ENCODE results near the gene FAM3C.
"Not testable (repeated sequence)": the region's sequence is repeated elsewhere in the genome, so short reads cannot be mapped to it uniquely, and the experiment has no call there.

The FAM3C gene

GRCh38 chr7:121433775-121434174 is 37.7 kb upstream of the FAM3C start:
- H3K4me2 ChIP-seq (ENCODE audit: low read length, poor library complexity, severe bottlenecking): no peak overlapping the region
- H2BK15ac ChIP-seq (ENCODE audit: low read depth, poor library complexity, severe bottlenecking): no peak overlapping the region
- H3K4me3 ChIP-seq (ENCODE audit: insufficient read depth in 1 of 2, low read depth in 1 of 2, low read length in 2 of 2): no peak overlapping the region
- H3K9ac ChIP-seq (ENCODE audit: low read length): no peak overlapping the region
- 88% methylated on average over 2 of the region's 2 CpGs for WGBS
- H3K9me3 ChIP-seq (ENCODE audit: control insufficient read depth, low read length): no peaks in the 10 kb centered on the region
- H3K4ac ChIP-seq (ENCODE audit: low read depth in 1 of 2, low read length in 2 of 2): no peak overlapping the region
- no peak overlapping the region for H2AK5ac ChIP-seq (ENCODE audit: low read length, severe bottlenecking)
- H3K4me1 ChIP-seq (ENCODE audit: control insufficient read depth, insufficient read depth, low read depth, low read length): no peaks in the 10 kb centered on the region
- no peak for DNase-seq
- no peak overlapping the region for H3K14ac ChIP-seq (ENCODE audit: low read length in 2 of 2)
- no peaks in the 10 kb centered on the region for H3K27me3 ChIP-seq (ENCODE audit: control insufficient read depth in 1 of 2, insufficient read depth in 1 of 2, low read length in 2 of 2)
- H2BK120ac ChIP-seq (ENCODE audit: low read depth, low read length): no peak overlapping the region
- H3K27ac ChIP-seq (ENCODE audit: low read length, poor library complexity, severe bottlenecking): no peak overlapping the region
- no peak overlapping the region for H4K8ac ChIP-seq (ENCODE audit: low read length)
- no peaks in the 10 kb centered on the region for H3K36me3 ChIP-seq (ENCODE audit: control insufficient read depth in 1 of 2, insufficient read depth in 2 of 2, low read depth in 1 of 2, low read length in 2 of 2)
- H2BK12ac ChIP-seq (ENCODE audit: low read length in 2 of 2): no peak overlapping the region
- H2AFZ ChIP-seq (ENCODE audit: low read depth, low read length): no peak overlapping the region
- no peak overlapping the region for H4K91ac ChIP-seq (ENCODE audit: low read length)
- H3K18ac ChIP-seq (ENCODE audit: low read depth in 1 of 2, low read length in 2 of 2): no peak overlapping the region
- no peaks in the 10 kb centered on the region for H3K79me1 ChIP-seq (replicated peaks; ENCODE audit: low read length, poor library complexity, severe bottlenecking)
- H2BK5ac ChIP-seq (ENCODE audit: low read depth, low read length, poor library complexity, severe bottlenecking): no peak overlapping the region
- H3K23ac ChIP-seq (ENCODE audit: low read length in 2 of 2): no peak overlapping the region

GRCh38 chr7:121432486-121432885 is 36.4 kb upstream of the FAM3C start:
- H2BK12ac ChIP-seq (ENCODE audit: low read length in 2 of 2); H3K4me3 ChIP-seq (ENCODE audit: insufficient read depth in 1 of 2, low read depth in 1 of 2, low read length in 2 of 2): not testable (repeated sequence)
- 83% methylated on average over 2 of the region's 4 CpGs for WGBS

GRCh38 chr7:121431996-121432395 is 35.9 kb upstream of the FAM3C start:
- no peak overlapping the region for H2BK120ac ChIP-seq (ENCODE audit: low read depth, low read length)
- no peak overlapping the region for H3K4ac ChIP-seq (ENCODE audit: low read depth in 1 of 2, low read length in 2 of 2)
- no peak overlapping the region for H4K8ac ChIP-seq (ENCODE audit: low read length)
- H3K18ac ChIP-seq (ENCODE audit: low read depth in 1 of 2, low read length in 2 of 2): no peak overlapping the region
- no peak overlapping the region for H3K23ac ChIP-seq (ENCODE audit: low read length in 2 of 2)
- no peaks in the 10 kb centered on the region for H3K27me3 ChIP-seq (ENCODE audit: control insufficient read depth in 1 of 2, insufficient read depth in 1 of 2, low read length in 2 of 2)
- H3K4me3 ChIP-seq (ENCODE audit: insufficient read depth in 1 of 2, low read depth in 1 of 2, low read length in 2 of 2): no peak overlapping the region
- DNase-seq: no peak
- no peaks in the 10 kb centered on the region for H3K4me1 ChIP-seq (ENCODE audit: control insufficient read depth, insufficient read depth, low read depth, low read length)
- no peaks in the 10 kb centered on the region for H3K36me3 ChIP-seq (ENCODE audit: control insufficient read depth in 1 of 2, insufficient read depth in 2 of 2, low read depth in 1 of 2, low read length in 2 of 2)
- no peak overlapping the region for H2AK5ac ChIP-seq (ENCODE audit: low read length, severe bottlenecking)
- no peak overlapping the region for H4K91ac ChIP-seq (ENCODE audit: low read length)
- H3K9me3 ChIP-seq (ENCODE audit: control insufficient read depth, low read length): no peaks in the 10 kb centered on the region
- no peak overlapping the region for H3K27ac ChIP-seq (ENCODE audit: low read length, poor library complexity, severe bottlenecking)
- H3K14ac ChIP-seq (ENCODE audit: low read length in 2 of 2): no peak overlapping the region
- no peak overlapping the region for H3K4me2 ChIP-seq (ENCODE audit: low read length, poor library complexity, severe bottlenecking)
- H3K9ac ChIP-seq (ENCODE audit: low read length): no peak overlapping the region
- no peak overlapping the region for H2BK15ac ChIP-seq (ENCODE audit: low read depth, poor library complexity, severe bottlenecking)
- no peak overlapping the region for H2BK5ac ChIP-seq (ENCODE audit: low read depth, low read length, poor library complexity, severe bottlenecking)
- 100% methylated on average over 2 of the region's 2 CpGs for WGBS
- no peak overlapping the region for H2AFZ ChIP-seq (ENCODE audit: low read depth, low read length)
- no peak overlapping the region for H2BK12ac ChIP-seq (ENCODE audit: low read length in 2 of 2)
- no peaks in the 10 kb centered on the region for H3K79me1 ChIP-seq (replicated peaks; ENCODE audit: low read length, poor library complexity, severe bottlenecking)

More at GRCh38 chr7:121432486-121432885, 36.4 kb upstream of the FAM3C start:
- H4K91ac ChIP-seq (ENCODE audit: low read length); H3K27ac ChIP-seq (ENCODE audit: low read length, poor library complexity, severe bottlenecking); H3K9ac ChIP-seq (ENCODE audit: low read length); H3K4me1 ChIP-seq (ENCODE audit: control insufficient read depth, insufficient read depth, low read depth, low read length); H2BK5ac ChIP-seq (ENCODE audit: low read depth, low read length, poor library complexity, severe bottlenecking); H3K4ac ChIP-seq (ENCODE audit: low read depth in 1 of 2, low read length in 2 of 2); H3K9me3 ChIP-seq (ENCODE audit: control insufficient read depth, low read length); H3K36me3 ChIP-seq (ENCODE audit: control insufficient read depth in 1 of 2, insufficient read depth in 2 of 2, low read depth in 1 of 2, low read length in 2 of 2); H3K27me3 ChIP-seq (ENCODE audit: control insufficient read depth in 1 of 2, insufficient read depth in 1 of 2, low read length in 2 of 2); H4K8ac ChIP-seq (ENCODE audit: low read length); H3K23ac ChIP-seq (ENCODE audit: low read length in 2 of 2); DNase-seq; H3K79me1 ChIP-seq (replicated peaks; ENCODE audit: low read length, poor library complexity, severe bottlenecking); H3K18ac ChIP-seq (ENCODE audit: low read depth in 1 of 2, low read length in 2 of 2); H2BK15ac ChIP-seq (ENCODE audit: low read depth, poor library complexity, severe bottlenecking); H2AK5ac ChIP-seq (ENCODE audit: low read length, severe bottlenecking); H3K14ac ChIP-seq (ENCODE audit: low read length in 2 of 2); H2BK120ac ChIP-seq (ENCODE audit: low read depth, low read length); H3K4me2 ChIP-seq (ENCODE audit: low read length, poor library complexity, severe bottlenecking); H2AFZ ChIP-seq (ENCODE audit: low read depth, low read length): not testable (repeated sequence)

GRCh38 chr7:121431389-121431995 is 35.4 kb upstream of the FAM3C start:
- no peaks in the 10 kb centered on the region for H3K4me1 ChIP-seq (ENCODE audit: control insufficient read depth, insufficient read depth, low read depth, low read length)
- H3K4me3 ChIP-seq (ENCODE audit: insufficient read depth in 1 of 2, low read depth in 1 of 2, low read length in 2 of 2): no peak overlapping the region
- no peak overlapping the region for H2AFZ ChIP-seq (ENCODE audit: low read depth, low read length)
- H2BK12ac ChIP-seq (ENCODE audit: low read length in 2 of 2): no peak overlapping the region
- H3K9me3 ChIP-seq (ENCODE audit: control insufficient read depth, low read length): no peaks in the 10 kb centered on the region
- no peaks in the 10 kb centered on the region for H3K36me3 ChIP-seq (ENCODE audit: control insufficient read depth in 1 of 2, insufficient read depth in 2 of 2, low read depth in 1 of 2, low read length in 2 of 2)
- no peak overlapping the region for H3K14ac ChIP-seq (ENCODE audit: low read length in 2 of 2)
- no peak overlapping the region for H4K91ac ChIP-seq (ENCODE audit: low read length)
- H3K4ac ChIP-seq (ENCODE audit: low read depth in 1 of 2, low read length in 2 of 2): no peak overlapping the region
- no peak overlapping the region for H4K8ac ChIP-seq (ENCODE audit: low read length)
- no peak overlapping the region for H2AK5ac ChIP-seq (ENCODE audit: low read length, severe bottlenecking)
- no peaks in the 10 kb centered on the region for H3K27me3 ChIP-seq (ENCODE audit: control insufficient read depth in 1 of 2, insufficient read depth in 1 of 2, low read length in 2 of 2)
- no peak overlapping the region for H2BK15ac ChIP-seq (ENCODE audit: low read depth, poor library complexity, severe bottlenecking)
- 93% methylated on average over 2 of the region's 2 CpGs for WGBS
- no peak overlapping the region for H3K9ac ChIP-seq (ENCODE audit: low read length)
- no peak overlapping the region for H3K4me2 ChIP-seq (ENCODE audit: low read length, poor library complexity, severe bottlenecking)
- H3K18ac ChIP-seq (ENCODE audit: low read depth in 1 of 2, low read length in 2 of 2): no peak overlapping the region
- no peak overlapping the region for H3K27ac ChIP-seq (ENCODE audit: low read length, poor library complexity, severe bottlenecking)
- no peaks in the 10 kb centered on the region for H3K79me1 ChIP-seq (replicated peaks; ENCODE audit: low read length, poor library complexity, severe bottlenecking)
- H3K23ac ChIP-seq (ENCODE audit: low read length in 2 of 2): no peak overlapping the region
- DNase-seq: no peak
- no peak overlapping the region for H2BK5ac ChIP-seq (ENCODE audit: low read depth, low read length, poor library complexity, severe bottlenecking)
- H2BK120ac ChIP-seq (ENCODE audit: low read depth, low read length): no peak overlapping the region
